T-helper 2 cell treated with Interferon-gamma antibody and Interleukin-4, amounts not matched to agents 5 μg/mL and 100 μg/mL, for 36 hours (primary cell): ENCODE data around the gene DCAKD.

Experiments
- DNase-seq: peaks from one replicate; pipeline ENCODE4 v3.0.0; 2021; ENCODE audit warnings: low spot score
- H3K27ac Mint-ChIP-seq: one replicate; pipeline ENCODE4 v1.8.0; 2021; ENCODE audit warnings: mild to moderate bottlenecking, mixed read lengths
- H3K27me3 Mint-ChIP-seq: one replicate; pipeline ENCODE4 v1.8.0; 2021; ENCODE audit warnings: low read depth, mixed read lengths
- H3K36me3 Mint-ChIP-seq: one replicate; pipeline ENCODE4 v1.8.0; 2021; ENCODE audit warnings: low read depth, mixed read lengths
- H3K4me1 Mint-ChIP-seq: one replicate; pipeline ENCODE4 v1.8.0; 2021; ENCODE audit warnings: low read depth, mixed read lengths
- H3K4me3 Mint-ChIP-seq: one replicate; pipeline ENCODE4 v1.8.0; 2022; ENCODE audit warnings: mild to moderate bottlenecking, moderate library complexity, mixed read lengths
- H3K9me3 Mint-ChIP-seq: one replicate; pipeline ENCODE4 v1.8.0; 2021; ENCODE audit warnings: mixed read lengths

Gene DCAKD

DNA sequence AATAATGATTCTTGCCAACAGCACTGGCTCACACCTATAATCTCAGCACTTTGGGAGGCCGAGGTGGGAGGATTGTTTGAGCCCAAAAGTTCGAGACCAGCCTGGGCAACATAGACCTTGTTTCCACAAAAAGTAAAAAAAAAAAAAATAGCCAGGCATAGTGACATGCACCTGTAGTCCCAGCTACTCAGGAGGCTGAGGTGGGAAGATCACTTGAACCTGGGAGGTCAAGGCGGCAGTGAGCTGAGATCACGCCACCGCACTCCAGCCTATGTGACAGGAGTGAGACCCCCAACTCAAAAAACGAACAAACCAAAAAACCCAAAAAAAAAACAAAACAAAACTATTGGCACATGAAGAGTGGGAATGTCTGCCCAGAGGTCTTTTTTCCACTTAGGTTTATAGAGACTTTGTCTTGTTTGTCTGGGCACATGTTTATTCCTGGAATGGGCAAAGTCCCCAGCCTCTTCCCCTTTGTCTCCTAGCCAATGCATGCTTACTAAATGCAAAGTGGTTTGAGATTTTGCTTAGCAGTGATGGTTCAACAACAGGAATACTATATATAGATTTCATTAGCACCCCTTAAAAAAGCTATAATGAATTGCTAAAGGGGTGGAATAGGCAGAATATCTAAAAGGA lies 35.6 kb upstream of the DCAKD start:
- DNase-seq = no peak
- Mint-ChIP-seq H3K9me3 (no peaks in the 10 kb centered on the region), H3K4me3 (no peak overlapping the region), H3K27me3 (no peaks in the 10 kb centered on the region), H3K4me1 (no peaks in the 10 kb centered on the region), H3K27ac (no peak overlapping the region), H3K36me3 (peaks cover 45% of the 10 kb centered on the region)

DNA sequence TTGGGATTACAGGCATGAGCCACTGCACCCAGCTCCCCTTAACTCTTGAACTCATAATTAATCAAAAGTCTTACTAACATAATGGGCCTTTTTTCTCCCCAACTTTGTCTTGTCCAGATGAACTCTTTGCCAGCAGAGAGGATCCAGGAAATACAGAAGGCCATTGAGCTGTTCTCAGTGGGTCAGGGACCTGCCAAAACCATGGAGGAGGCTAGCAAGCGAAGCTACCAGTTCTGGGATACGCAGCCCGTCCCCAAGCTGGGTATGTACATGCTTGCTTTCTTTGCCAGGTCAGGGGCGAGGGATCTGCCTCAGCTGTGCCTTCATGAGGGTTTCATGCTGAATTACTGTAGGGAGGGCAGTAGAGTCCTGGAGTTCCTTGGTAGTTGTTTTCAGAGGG lies 35.0 kb upstream of the DCAKD start:
- no peak overlapping the region for H3K27ac Mint-ChIP-seq
- H3K36me3 Mint-ChIP-seq = peaks cover 47% of the 10 kb centered on the region
- DNase-seq = no peak
- H3K9me3 Mint-ChIP-seq = no peaks in the 10 kb centered on the region
- no peaks in the 10 kb centered on the region for H3K4me1 Mint-ChIP-seq
- no peak overlapping the region for H3K4me3 Mint-ChIP-seq
- H3K27me3 Mint-ChIP-seq = no peaks in the 10 kb centered on the region

DNA sequence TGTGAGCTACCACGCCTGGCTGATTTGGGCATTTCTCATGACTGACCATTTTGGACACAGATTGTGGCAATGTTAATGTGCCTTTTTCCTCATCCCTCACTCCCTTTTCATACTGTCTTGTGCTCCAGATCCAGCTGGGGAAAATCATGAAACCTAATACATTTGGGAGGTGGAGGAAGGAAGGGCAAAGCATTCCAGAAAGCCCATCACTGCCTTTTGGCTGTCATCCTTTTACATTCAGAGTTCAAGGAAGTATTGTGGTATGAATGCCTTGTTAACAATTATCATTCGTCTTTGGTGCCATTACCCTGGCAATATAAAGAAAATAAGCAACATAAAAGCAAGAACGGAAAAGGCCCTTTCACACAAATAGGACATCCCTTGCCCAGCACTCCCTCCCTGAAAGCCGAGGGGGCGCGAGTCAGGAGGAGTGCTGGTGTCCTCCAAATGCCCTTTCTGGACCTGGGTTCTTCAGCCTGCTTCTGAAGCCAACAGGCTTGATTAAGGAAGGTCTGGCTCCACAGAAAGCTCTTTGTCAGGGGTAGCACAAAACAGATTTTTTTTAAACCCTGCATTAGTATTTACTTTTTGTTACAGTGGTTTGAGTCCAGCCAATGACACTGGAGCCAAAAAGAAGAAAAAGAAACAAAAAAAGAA lies 29.7 kb upstream of the DCAKD start:
- no peaks in the 10 kb centered on the region for H3K9me3 Mint-ChIP-seq
- peaks cover 9% of the 10 kb centered on the region for H3K4me1 Mint-ChIP-seq
- H3K36me3 Mint-ChIP-seq = peaks cover 35% of the 10 kb centered on the region
- no peaks in the 10 kb centered on the region for H3K27me3 Mint-ChIP-seq
- no peak for DNase-seq
- no peak overlapping the region for H3K4me3 Mint-ChIP-seq
- H3K27ac Mint-ChIP-seq = no peak overlapping the region

DNA sequence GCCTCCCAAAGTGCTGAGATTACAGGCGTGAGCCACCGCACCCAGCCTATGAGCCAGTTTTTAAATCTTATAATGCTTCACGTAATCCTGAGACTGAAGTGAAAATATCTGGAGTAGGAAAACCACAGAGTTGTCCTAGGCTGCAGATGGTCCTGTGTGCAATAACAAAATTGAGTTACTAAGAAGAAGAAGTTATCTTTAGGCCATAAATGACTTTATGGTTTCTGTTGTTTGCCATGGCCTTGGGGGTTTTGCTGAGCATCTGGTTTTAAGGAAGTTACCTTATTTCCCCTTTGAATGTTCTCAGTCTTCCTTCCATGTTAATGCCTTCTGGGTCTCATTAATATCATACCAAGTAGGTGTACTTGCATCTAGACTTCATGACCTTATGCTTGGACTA lies 26.2 kb upstream of the DCAKD start:
- no peaks in the 10 kb centered on the region for H3K9me3 Mint-ChIP-seq
- H3K4me1 Mint-ChIP-seq = peaks cover 9% of the 10 kb centered on the region
- H3K27me3 Mint-ChIP-seq = no peaks in the 10 kb centered on the region
- no peak overlapping the region for H3K4me3 Mint-ChIP-seq
- H3K27ac Mint-ChIP-seq = no peak overlapping the region
- peaks cover 42% of the 10 kb centered on the region for H3K36me3 Mint-ChIP-seq
- DNase-seq = no peak

DNA sequence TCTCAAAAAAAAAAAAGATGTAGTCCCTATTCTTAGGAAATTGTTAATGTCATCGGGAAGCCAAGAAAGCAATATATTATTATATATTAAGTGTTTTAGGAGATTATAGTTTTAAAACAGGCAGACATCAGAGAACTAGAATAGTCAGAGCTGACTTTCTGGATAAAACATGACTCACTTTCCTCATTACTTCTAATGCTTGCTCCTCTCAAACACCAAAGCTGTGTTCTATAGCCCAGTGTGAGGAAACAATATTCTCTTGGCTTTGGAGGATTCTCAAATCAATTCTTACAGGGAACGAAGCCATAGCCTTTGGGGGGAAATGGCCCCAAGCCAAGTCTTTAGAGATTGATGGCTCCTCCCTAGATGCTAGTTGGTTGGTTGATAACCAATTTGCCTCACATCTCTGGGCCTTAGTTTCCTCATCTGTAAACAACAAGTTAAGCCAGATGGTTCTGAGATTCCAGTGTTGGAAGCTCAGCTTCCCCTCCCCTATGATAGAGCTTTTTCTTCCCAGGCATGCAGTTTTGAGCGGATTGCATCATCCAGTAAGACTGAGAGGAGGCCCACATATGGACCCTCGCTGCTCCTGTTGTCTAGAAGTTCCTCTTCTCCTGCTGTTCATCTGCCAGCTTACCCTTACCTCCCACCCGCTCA lies 22.1 kb upstream of the DCAKD start:
- peaks cover 9% of the 10 kb centered on the region for H3K4me1 Mint-ChIP-seq
- H3K9me3 Mint-ChIP-seq = no peaks in the 10 kb centered on the region
- DNase-seq = no peak
- peaks cover 30% of the 10 kb centered on the region for H3K36me3 Mint-ChIP-seq
- H3K27ac Mint-ChIP-seq = no peak overlapping the region
- no peaks in the 10 kb centered on the region for H3K27me3 Mint-ChIP-seq
- H3K4me3 Mint-ChIP-seq = no peak overlapping the region

DNA sequence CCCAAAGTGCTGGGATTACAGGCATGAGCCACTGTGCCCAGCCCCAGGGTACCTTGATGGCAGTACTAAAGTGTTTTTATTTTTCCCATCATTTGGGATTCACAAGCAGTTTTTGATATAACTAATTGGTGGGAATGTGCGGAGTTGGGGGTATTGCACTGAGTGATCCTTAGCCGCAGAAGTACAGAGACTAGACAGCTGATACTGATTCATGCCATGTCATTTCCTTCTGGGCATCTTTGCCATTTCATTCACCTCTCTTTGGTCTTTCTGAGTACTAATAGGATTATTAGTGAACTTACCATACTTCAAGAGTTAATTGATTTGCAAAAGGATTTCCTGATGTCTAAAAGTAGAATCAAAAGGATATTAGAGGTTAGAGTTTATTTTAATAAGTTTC lies 19.4 kb upstream of the DCAKD start:
- Mint-ChIP-seq H3K9me3 (no peaks in the 10 kb centered on the region), H3K4me1 (peaks cover 10% of the 10 kb centered on the region), H3K27me3 (no peaks in the 10 kb centered on the region), H3K4me3 (no peak overlapping the region), H3K36me3 (peaks cover 27% of the 10 kb centered on the region), H3K27ac (no peak overlapping the region)
- DNase-seq = no peak

DNA sequence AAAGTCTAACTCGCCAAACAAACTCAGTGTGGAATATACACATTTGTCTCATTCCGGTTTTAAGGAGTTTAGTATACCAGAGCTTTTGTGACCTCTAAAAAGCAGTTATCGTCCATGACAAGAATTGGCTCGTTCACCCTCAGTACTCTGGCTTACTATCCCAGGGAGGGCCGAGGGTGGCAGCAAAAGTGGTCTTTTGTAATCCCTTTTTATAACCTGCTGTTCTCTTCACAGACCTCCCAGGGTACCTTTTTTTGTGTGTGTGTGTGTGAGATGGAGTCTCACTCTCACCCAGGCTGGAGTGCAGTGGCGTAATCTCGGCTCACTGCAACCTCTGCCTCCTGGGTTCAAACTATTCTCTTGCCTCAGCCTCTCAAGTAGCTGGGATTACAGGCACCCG lies 18.6 kb upstream of the DCAKD start:
- H3K36me3 Mint-ChIP-seq = peaks cover 29% of the 10 kb centered on the region
- H3K27ac Mint-ChIP-seq = no peak overlapping the region

DNA sequence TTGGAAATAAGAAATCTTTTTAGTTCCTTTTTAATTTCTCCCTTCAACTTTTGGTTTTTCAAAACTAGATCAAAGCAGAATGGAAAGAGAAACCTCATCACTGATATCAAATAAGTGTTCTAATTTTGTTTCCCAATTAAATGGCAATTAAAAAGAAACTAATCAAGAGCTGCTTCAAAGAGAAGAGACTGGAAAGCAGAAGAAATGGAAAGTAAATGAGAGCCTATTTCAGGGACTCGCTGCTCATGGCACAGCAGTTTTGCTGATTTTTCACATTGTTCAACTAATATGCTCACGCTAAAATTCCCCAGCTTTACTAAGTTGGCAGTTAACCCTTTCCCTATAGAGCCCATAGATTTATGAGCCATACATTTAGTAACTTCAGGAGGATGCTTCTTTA lies 16.2 kb upstream of the DCAKD start:
- no peak for DNase-seq
- no peaks in the 10 kb centered on the region for H3K27me3 Mint-ChIP-seq
- H3K4me3 Mint-ChIP-seq = no peak overlapping the region

More for the DNA sequence above, 18.6 kb upstream of the DCAKD start:
- H3K27me3 Mint-ChIP-seq = no peaks in the 10 kb centered on the region
- no peak for DNase-seq
- no peaks in the 10 kb centered on the region for H3K9me3 Mint-ChIP-seq
- H3K4me1 Mint-ChIP-seq = peaks cover 12% of the 10 kb centered on the region
- no peak overlapping the region for H3K4me3 Mint-ChIP-seq

DNA sequence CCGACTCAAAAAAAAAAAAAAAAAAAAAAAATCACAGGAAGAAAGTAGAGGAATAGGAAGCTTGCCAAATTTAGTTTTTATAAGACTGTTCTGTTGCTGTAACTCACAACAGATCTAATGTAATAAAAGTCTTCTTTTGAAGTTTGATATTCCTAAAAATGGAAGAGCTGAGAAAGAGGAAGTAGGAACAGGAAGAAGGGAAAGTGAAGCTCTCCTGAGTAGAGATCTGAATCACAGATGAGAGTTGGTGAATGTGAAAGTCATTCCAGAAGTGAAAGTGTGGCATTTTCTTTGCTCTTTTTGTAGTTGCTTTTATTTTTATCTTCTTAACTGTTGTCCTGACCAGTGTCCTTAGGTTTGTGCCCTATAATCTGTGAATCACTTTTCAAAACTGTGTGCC lies 11.8 kb upstream of the DCAKD start:
- Mint-ChIP-seq H3K4me1 (peaks cover 45% of the 10 kb centered on the region), H3K4me3 (peak overlapping the region; percentile 94), H3K36me3 (peaks cover 22% of the 10 kb centered on the region), H3K9me3 (no peaks in the 10 kb centered on the region), H3K27me3 (no peaks in the 10 kb centered on the region), H3K27ac (peak overlapping the region; percentile 57)
- no peak for DNase-seq

More for the DNA sequence above, 16.2 kb upstream of the DCAKD start:
- peaks cover 23% of the 10 kb centered on the region for H3K36me3 Mint-ChIP-seq
- H3K9me3 Mint-ChIP-seq = no peaks in the 10 kb centered on the region
- no peak overlapping the region for H3K27ac Mint-ChIP-seq
- H3K4me1 Mint-ChIP-seq = peaks cover 29% of the 10 kb centered on the region

DNA sequence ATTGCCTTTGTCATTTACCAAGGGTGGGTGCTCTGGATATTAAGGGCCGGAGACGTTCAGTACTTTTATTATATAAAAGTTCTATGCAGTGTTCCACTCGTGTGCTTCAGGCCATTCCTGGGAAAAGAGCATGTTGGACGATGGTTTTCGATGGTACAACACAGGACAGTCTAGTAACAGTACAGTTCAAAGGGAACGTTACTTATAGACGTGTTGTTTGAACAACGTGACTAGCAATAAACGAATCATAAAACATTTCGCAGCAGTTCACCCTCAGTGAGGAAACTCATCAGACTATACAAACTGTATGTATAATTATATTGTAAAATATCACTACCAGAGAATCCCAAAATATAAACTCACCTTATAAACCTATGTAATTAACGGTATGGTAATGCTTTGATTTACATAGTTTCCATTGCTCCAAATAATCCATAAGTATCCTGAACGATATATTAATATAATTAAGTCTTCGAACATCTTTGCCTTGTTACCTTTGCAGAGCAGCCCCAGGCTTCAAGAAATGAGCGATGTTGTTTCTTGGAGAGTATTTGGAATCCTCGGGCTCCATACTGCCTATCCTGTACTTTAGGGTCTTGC lies 10.3 kb upstream of the DCAKD start:
- DNase-seq = no peak
- H3K4me1 Mint-ChIP-seq = peaks cover 35% of the 10 kb centered on the region
- H3K4me3 Mint-ChIP-seq = peak overlapping the region; percentile 94
- peak overlapping the region; percentile 100 for H3K27ac Mint-ChIP-seq
- H3K27me3 Mint-ChIP-seq = no peaks in the 10 kb centered on the region
- H3K9me3 Mint-ChIP-seq = no peaks in the 10 kb centered on the region
- H3K36me3 Mint-ChIP-seq = peaks cover 14% of the 10 kb centered on the region

DNA sequence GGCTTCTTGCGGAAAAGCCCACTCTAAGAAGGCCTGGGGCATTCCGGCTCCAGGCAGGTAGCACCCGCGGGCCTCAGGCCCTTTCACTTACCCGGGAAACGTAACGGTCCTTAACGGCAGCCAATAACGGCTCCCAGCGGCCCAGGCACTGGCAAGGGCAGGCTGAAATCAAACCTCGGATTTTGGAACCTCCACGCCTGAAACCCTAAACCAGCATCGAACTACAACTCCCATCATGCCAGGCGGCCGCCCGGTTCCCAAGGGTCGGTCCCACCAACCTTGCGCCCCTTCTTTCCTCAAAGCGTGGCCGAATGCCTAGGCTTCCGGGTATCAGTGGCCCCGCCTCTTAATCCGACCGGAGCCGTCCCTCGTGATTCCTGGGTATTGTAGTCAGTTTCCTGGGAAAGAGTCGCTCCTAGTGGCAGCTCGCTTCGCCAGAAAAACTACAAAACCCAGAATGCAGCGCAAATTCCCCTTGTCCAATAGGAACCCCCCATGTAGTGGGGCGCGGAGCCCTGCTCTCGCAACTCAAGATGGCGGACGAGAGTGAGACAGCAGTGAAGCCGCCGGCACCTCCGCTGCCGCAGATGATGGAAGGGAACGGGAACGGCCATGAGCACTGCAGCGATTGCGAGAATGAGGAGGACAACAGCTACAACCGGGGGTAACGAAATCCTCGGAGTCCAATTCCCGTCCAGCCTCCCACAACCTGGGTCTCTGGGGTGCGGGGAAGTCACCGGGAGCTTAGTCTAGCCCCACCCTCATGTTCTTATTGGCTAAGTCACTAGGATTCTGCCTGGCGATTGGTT lies 9.6 kb upstream of the DCAKD start, which contains the start of gene NMT1:
TSS of gene NMT1 (plus strand) at position 521 of the 809 bp plus-strand sequence. CDS start at position 534, 13 bp downstream.
- Mint-ChIP-seq H3K4me3 (peak within 1 kb of the TSS; percentile 94), H3K9me3 (no peaks in the 10 kb centered on the region), H3K27ac (peak within 1 kb of the TSS; percentile 100), H3K4me1 (peaks cover 35% of the 10 kb centered on the region), H3K27me3 (no peaks in the 10 kb centered on the region), H3K36me3 (peaks cover 14% of the 10 kb centered on the region)
- peak; percentile 97 for DNase-seq

DNA sequence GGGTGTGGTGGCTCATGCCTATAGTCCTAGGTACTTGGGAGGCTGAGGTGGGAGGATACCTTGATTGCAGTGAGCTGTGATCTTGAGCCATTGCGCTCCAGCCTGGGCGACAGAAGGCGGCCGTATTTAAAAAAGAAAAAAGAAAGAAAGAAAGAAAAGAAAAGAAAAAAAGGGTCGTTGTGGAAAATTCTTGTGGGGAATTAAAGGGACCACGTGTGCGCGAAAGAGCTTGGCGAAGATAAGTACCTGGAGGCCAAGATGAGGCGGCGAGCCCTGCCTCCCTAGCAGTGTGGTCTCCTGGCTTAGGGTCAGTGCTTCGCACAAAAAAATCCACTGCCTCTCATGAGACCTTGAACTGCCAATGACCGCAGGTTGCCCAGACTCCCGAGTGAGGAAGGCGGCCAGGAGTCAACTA lies 9.0 kb upstream of the DCAKD start:
- H3K27me3 Mint-ChIP-seq = no peaks in the 10 kb centered on the region

DNA sequence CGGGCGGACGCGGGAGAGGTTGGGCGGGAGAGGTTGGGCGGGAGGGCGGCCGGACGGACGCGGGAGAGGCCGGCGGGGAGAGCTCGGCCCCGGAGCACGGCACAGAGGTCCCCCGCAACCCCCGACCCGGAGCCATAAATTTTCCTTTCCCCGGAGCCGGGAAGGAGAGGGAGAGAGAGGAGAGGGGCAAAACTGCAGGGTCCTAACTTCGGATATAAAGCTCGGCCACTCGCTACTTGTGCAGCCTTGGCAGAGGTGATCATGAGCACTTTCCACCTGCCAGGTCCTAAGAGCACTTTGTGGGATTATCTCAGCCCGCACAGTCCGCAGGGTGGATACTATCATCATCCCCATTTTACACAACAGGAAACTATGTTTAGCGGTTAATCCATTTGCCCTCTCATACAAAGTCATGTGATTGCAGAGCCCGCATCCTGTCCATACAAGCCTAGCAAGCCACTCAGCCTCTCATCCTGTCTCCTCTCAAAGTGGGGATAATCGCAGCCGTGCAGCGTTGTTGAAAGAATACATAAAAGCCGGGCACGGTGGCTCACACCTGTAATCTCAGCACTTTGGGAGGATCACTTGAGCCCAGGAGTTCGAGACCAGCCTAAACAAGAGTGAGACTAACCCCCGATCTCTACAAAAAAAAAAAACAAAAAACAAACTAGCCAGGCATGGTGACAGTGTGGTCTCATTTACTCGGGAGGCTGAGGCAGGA lies 780 bp upstream of the DCAKD start:
- no peaks in the 10 kb centered on the region for H3K9me3 Mint-ChIP-seq
- peak overlapping the region; percentile 86 for H3K4me3 Mint-ChIP-seq
- peaks cover 28% of the 10 kb centered on the region for H3K4me1 Mint-ChIP-seq
- H3K36me3 Mint-ChIP-seq = peaks cover 23% of the 10 kb centered on the region
- peak overlapping the region; percentile 93 for H3K27ac Mint-ChIP-seq
- H3K27me3 Mint-ChIP-seq = no peaks in the 10 kb centered on the region
- peak; percentile 56 for DNase-seq

More for the DNA sequence above, 9.0 kb upstream of the DCAKD start:
- DNase-seq = no peak
- peaks cover 37% of the 10 kb centered on the region for H3K4me1 Mint-ChIP-seq
- H3K36me3 Mint-ChIP-seq = peaks cover 16% of the 10 kb centered on the region
- peak overlapping the region; percentile 94 for H3K4me3 Mint-ChIP-seq
- H3K9me3 Mint-ChIP-seq = no peaks in the 10 kb centered on the region
- peak overlapping the region; percentile 100 for H3K27ac Mint-ChIP-seq
